Trophoblast cell (in vitro differentiated cells and primary cell): ENCODE data around the gene UCN.

Source experiments
- DNase-seq, 2 donors: peaks; one replicate each; pipeline ENCODE4 v3.0.0-alpha.2; 2016
- H2AFZ ChIP-seq: 2 replicates; pipeline ENCODE4 v1.6.1; 2013; ENCODE audit warnings: low read length, moderate library complexity, mild to moderate bottlenecking; ENCODE audit not compliant: insufficient read depth, poor library complexity
- H2AK5ac ChIP-seq: 2 replicates; pipeline ENCODE4 v1.6.1; 2013; ENCODE audit warnings: mild to moderate bottlenecking, low read length
- H2BK120ac ChIP-seq: 2 replicates; pipeline ENCODE4 v1.6.1; 2013; ENCODE audit warnings: low read length, mild to moderate bottlenecking, moderate library complexity; ENCODE audit not compliant: insufficient read depth, poor library complexity
- H2BK12ac ChIP-seq: 2 replicates; pipeline ENCODE4 v1.6.1; 2013; ENCODE audit warnings: mild to moderate bottlenecking, low read length, moderate library complexity
- H2BK5ac ChIP-seq: 2 replicates; pipeline ENCODE4 v1.6.1; 2013; ENCODE audit warnings: low read length, low read depth, moderate library complexity, mild to moderate bottlenecking; ENCODE audit not compliant: poor library complexity
- H3K14ac ChIP-seq: 2 replicates; pipeline ENCODE4 v1.6.1; 2013; ENCODE audit warnings: mild to moderate bottlenecking, low read length
- H3K18ac ChIP-seq: 2 replicates; pipeline ENCODE4 v1.6.1; 2013; ENCODE audit warnings: mild to moderate bottlenecking, low read length
- H3K23ac ChIP-seq: 2 replicates; pipeline ENCODE4 v1.6.1; 2013; ENCODE audit warnings: low read length
- H3K27ac ChIP-seq: 2 replicates; pipeline ENCODE4 v1.5.1; 2013; ENCODE audit warnings: low read depth, mild to moderate bottlenecking, inconsistent platforms, low read length, moderate library complexity
- H3K27me3 ChIP-seq: 2 replicates; pipeline ENCODE4 v1.6.1; 2013; ENCODE audit warnings: inconsistent platforms, mild to moderate bottlenecking, low read length, moderate library complexity; ENCODE audit not compliant: insufficient read depth
- H3K36me3 ChIP-seq, 2 experiments: 1 replicate in 1 of 2; 2 replicates in 1 of 2; pipeline ENCODE4 v1.6.1; 2013; ENCODE audit warnings: low read length in 2 of 2, mild to moderate bottlenecking in 2 of 2, moderate library complexity in 1 of 2; ENCODE audit not compliant: insufficient read depth in 2 of 2, control insufficient read depth in 1 of 2
- H3K4ac ChIP-seq: 2 replicates; pipeline ENCODE4 v1.6.1; 2013; ENCODE audit warnings: low read depth, mild to moderate bottlenecking, low read length, moderate library complexity
- H3K4me1 ChIP-seq, 2 experiments: 1 replicate in 1 of 2; 2 replicates in 1 of 2; pipeline ENCODE4 v1.6.1; 2013; ENCODE audit warnings: low read length in 2 of 2, mild to moderate bottlenecking in 2 of 2, moderate library complexity in 1 of 2; ENCODE audit not compliant: insufficient read depth in 2 of 2, control insufficient read depth in 1 of 2
- H3K4me2 ChIP-seq: 2 replicates; pipeline ENCODE4 v1.6.1; 2013; ENCODE audit warnings: inconsistent platforms, mild to moderate bottlenecking, low read length, moderate library complexity
- H3K4me3 ChIP-seq: 2 replicates; pipeline ENCODE4 v1.5.1; 2013; ENCODE audit warnings: mild to moderate bottlenecking, low read depth, low read length, inconsistent platforms
- H3K79me1 ChIP-seq: one replicate; pipeline ENCODE4 v1.6.1; 2013; ENCODE audit warnings: low read length
- H3K79me2 ChIP-seq: 2 replicates; pipeline ENCODE4 v1.6.1; 2013; ENCODE audit warnings: low read length, mild to moderate bottlenecking; ENCODE audit not compliant: control insufficient read depth, insufficient read depth, poor library complexity
- H3K9ac ChIP-seq: 2 replicates; pipeline ENCODE4 v1.6.1; 2013; ENCODE audit warnings: mild to moderate bottlenecking, low read length
- H3K9me3 ChIP-seq: 2 replicates; pipeline ENCODE4 v1.6.1; 2013; ENCODE audit warnings: low read depth, mild to moderate bottlenecking, control low read depth, inconsistent platforms, low read length; ENCODE audit not compliant: insufficient read depth
- H4K12ac ChIP-seq: 2 replicates; pipeline ENCODE4 v1.6.1; 2013; ENCODE audit warnings: low read depth, mild to moderate bottlenecking, low read length, moderate library complexity
- H4K8ac ChIP-seq: 2 replicates; pipeline ENCODE4 v1.6.1; 2013; ENCODE audit warnings: low read depth, mild to moderate bottlenecking, low read length, moderate library complexity
- H4K91ac ChIP-seq: one replicate; pipeline ENCODE4 v1.6.1; 2013; ENCODE audit warnings: low read depth, mild to moderate bottlenecking, low read length, moderate library complexity
- WGBS: extraction: QIAGEN DNeasy Blood & Tissue Kit; methylation state at CpG from one replicate; pipeline ENCODE4 v1.1.7; 2013; ENCODE audit warnings: missing lambda C conversion rate; ENCODE audit not compliant: insufficient read length, insufficient coverage; ENCODE audit errors: extremely low coverage; 5-methylcytosine and 5-hydroxymethylcytosine counted together

UCN gene

DNA sequence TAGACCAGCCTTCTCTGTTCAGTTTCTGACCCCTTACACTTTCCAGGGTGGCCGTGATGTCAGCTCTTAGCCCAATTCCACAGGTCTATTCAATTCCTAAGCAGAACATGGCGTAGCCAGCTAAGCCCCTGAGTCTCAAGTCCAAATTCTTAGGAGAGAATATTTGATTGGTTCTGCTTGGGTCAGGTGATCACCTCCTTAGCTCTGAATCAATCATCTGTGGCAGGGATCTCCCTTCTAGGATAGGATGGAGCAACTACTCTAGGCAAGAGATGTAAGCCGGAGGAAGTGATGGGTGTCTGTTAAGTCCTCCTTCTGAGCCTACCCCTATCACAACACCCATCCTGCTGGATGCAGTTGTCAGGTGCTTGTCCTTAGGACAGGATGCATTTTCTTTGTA is 11.1 kb downstream of the UCN start:
- WGBS = no CpG with 5 or more reads among the region's 3 CpGs
- no peak overlapping the region for H2AFZ ChIP-seq
- no peaks in the 10 kb centered on the region for H3K36me3 ChIP-seq
- no peak overlapping the region for H3K9ac ChIP-seq
- no peaks in the 10 kb centered on the region for H3K79me2 ChIP-seq
- H4K12ac ChIP-seq = no peak overlapping the region
- H3K18ac ChIP-seq = no peak overlapping the region
- no peaks in the 10 kb centered on the region for H3K4me1 ChIP-seq
- no peaks in the 10 kb centered on the region for H3K9me3 ChIP-seq
- no peak overlapping the region for H2BK120ac ChIP-seq
- no peak overlapping the region for H3K4me3 ChIP-seq
- H3K14ac ChIP-seq = no peak overlapping the region
- H3K27ac ChIP-seq = no peak overlapping the region
- no peak overlapping the region for H3K4ac ChIP-seq
- no peak overlapping the region for H3K4me2 ChIP-seq
- H3K79me1 ChIP-seq = no peaks in the 10 kb centered on the region
- no peak overlapping the region for H2BK5ac ChIP-seq
- H2BK12ac ChIP-seq = no peak overlapping the region
- no peak for DNase-seq
- H4K91ac ChIP-seq = no peak overlapping the region
- H3K27me3 ChIP-seq = no peaks in the 10 kb centered on the region
- H2AK5ac ChIP-seq = no peak overlapping the region
- no peak overlapping the region for H3K23ac ChIP-seq
- no peak overlapping the region for H4K8ac ChIP-seq

DNA sequence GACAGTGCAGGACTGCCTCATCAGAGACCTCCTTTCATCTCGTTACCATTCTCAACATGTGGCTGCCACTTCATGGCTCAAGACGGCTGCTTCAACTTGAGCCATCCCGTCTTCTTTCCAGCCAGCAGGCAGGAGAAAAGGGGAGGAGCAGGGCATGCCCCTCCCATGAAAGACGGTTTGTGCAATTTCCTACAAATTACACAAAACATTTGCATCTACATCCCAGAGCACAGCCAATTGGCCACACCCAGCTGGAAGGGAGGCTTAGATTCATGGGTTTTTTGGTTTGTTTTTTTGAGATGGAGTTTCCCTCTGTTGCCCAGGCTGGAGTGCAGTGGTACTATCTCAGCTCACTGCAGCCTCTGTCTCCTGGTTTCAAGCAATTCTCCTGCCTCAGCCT is 11.8 kb downstream of the UCN start:
- WGBS = no CpG with 5 or more reads among the region's 4 CpGs
- H3K36me3 ChIP-seq = no peaks in the 10 kb centered on the region
- H3K18ac ChIP-seq = no peak overlapping the region
- no peak overlapping the region for H2AK5ac ChIP-seq
- no peak overlapping the region for H4K8ac ChIP-seq
- no peaks in the 10 kb centered on the region for H3K79me2 ChIP-seq
- no peak overlapping the region for H3K23ac ChIP-seq
- no peak overlapping the region for H4K12ac ChIP-seq
- no peaks in the 10 kb centered on the region for H3K9me3 ChIP-seq
- H4K91ac ChIP-seq = no peak overlapping the region
- H3K14ac ChIP-seq = no peak overlapping the region
- H3K27me3 ChIP-seq = no peaks in the 10 kb centered on the region
- H3K4me2 ChIP-seq = no peak overlapping the region
- no peak overlapping the region for H3K27ac ChIP-seq
- no peak overlapping the region for H3K4ac ChIP-seq
- no peak overlapping the region for H2BK5ac ChIP-seq
- H3K79me1 ChIP-seq = no peaks in the 10 kb centered on the region
- no peaks in the 10 kb centered on the region for H3K4me1 ChIP-seq
- H2BK12ac ChIP-seq = no peak overlapping the region
- no peak for DNase-seq
- H3K9ac ChIP-seq = no peak overlapping the region
- no peak overlapping the region for H3K4me3 ChIP-seq
- no peak overlapping the region for H2AFZ ChIP-seq
- H2BK120ac ChIP-seq = no peak overlapping the region

DNA sequence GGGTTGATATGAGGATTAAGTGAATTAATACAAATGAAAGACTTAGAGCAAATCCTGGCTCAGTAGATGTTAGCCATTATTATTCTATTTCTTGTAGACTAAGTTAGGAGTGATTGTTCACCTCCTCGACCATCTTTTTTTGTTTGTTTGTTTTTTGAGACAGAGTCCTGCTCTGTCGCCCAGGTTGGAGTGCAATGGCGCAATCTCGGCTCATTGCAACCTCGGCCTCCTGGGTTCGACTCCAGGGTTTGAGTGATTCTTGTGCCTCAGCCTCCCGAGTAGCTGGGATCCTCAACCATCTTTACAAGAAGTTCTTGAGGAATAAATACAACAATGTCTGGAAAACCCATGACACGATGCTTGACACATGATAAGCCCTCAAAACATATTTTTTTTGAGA is 13.3 kb downstream of the UCN start:
- WGBS = no CpG with 5 or more reads among the region's 8 CpGs

DNA sequence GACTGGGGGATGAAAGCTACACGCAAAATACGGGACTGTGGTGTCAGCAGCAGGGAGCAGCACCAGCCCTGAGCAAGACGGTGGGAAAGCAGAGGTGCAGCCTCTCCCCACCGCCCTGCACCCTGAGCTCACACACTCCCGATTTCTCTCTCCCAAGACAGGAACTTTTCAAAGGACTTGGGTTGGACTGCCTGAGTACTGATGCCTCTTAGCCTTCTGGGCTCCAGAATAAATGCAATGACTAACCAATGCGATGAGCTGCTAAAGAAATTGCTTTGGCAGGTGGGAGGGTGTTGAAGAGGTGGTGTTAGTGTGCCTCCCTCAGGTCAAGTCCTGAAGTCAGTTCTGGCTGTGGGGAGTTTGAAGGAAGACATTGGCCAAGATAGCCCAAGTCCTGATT is 16.4 kb downstream of the UCN start:
- Histone ChIP-seq H2BK12ac (no peak overlapping the region), H2AK5ac (no peak overlapping the region), H2AFZ (no peak overlapping the region), H3K79me1 (no peaks in the 10 kb centered on the region), H4K8ac (no peak overlapping the region), H3K27me3 (no peaks in the 10 kb centered on the region), H3K9ac (no peak overlapping the region), H2BK5ac (no peak overlapping the region), H3K27ac (no peak overlapping the region), H3K9me3 (no peaks in the 10 kb centered on the region), H3K23ac (no peak overlapping the region), H3K4me2 (no peak overlapping the region), H2BK120ac (no peak overlapping the region), H3K79me2 (no peaks in the 10 kb centered on the region), H3K18ac (no peak overlapping the region), H3K36me3 (no peaks in the 10 kb centered on the region), H3K4me1 (no peaks in the 10 kb centered on the region), H3K4ac (no peak overlapping the region), H3K14ac (no peak overlapping the region), H4K91ac (no peak overlapping the region), H4K12ac (no peak overlapping the region), H3K4me3 (no peak overlapping the region)
- WGBS = no CpG with 5 or more reads among the region's 6 CpGs
- DNase-seq = peak in 1 of 2 donors; percentile 18

More for the DNA sequence above, 13.3 kb downstream of the UCN start:
- Histone ChIP-seq H3K18ac (no peak overlapping the region), H4K91ac (no peak overlapping the region), H3K79me1 (no peaks in the 10 kb centered on the region), H4K8ac (no peak overlapping the region), H3K79me2 (no peaks in the 10 kb centered on the region), H4K12ac (no peak overlapping the region), H3K9ac (no peak overlapping the region), H3K36me3 (no peaks in the 10 kb centered on the region), H2BK5ac (no peak overlapping the region), H2BK120ac (no peak overlapping the region), H2AFZ (no peak overlapping the region), H3K14ac (no peak overlapping the region), H3K4me1 (no peaks in the 10 kb centered on the region), H3K27ac (no peak overlapping the region), H3K27me3 (no peaks in the 10 kb centered on the region), H3K9me3 (no peaks in the 10 kb centered on the region), H2BK12ac (no peak overlapping the region), H3K4ac (no peak overlapping the region), H2AK5ac (no peak overlapping the region), H3K4me2 (no peak overlapping the region), H3K23ac (no peak overlapping the region), H3K4me3 (no peak overlapping the region)
- DNase-seq = no peak
